GM21526 (cell line): ENCODE results near the gene LGI4.
"Not testable (repeated sequence)": the region's sequence is repeated elsewhere in the genome, so short reads cannot be mapped to it uniquely, and the experiment has no call there.

Experiments
- ATAC-seq: cut with Tn5 transposase; IDR thresholded peaks from one replicate; pipeline ENCODE4 v1.9.1; 2021; ENCODE audit warnings: moderate library complexity; ENCODE audit not compliant: unreplicated experiment, low FRiP score

LGI4 gene

GRCh38 chr19:35142606-35143230 is 7.9 kb upstream of the LGI4 start:
- no peak for ATAC-seq

DNA sequence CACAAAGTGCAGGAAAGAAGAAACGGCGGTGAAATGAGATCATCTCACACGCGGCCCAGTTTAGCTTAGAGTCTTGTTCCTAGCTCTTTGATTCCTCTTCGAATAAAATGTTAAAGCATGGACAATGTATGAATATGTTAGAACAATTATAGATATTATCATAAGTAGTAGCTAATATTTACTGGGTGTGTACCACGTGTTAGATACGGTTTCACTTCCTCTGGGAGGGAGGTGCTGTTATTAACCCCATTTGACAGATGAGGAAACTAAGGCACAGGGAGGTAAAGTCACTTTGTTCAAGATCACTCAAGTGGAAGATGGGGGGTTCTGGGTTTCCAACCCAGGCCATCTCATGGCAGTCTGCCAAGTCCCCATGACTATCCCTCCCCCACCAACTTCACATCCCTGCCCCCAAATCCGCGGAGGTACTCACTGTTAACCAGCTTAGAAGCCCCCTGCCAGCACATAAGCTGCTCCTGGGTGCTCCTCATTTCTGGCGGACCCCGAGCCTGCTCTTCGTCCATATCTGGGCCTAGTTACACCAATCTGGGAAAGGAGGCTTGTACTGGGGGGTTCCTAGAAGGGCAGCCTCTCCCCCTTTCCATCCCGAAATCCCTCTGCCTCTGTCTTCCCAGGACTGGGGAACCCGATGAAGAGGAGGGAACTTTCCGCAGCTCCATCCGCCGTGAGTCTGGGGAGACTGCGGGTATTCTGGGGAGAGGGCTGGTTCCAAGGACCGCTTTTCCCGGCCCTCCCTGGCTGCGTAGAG is 7.2 kb upstream of the LGI4 start:
- no peak for ATAC-seq

DNA sequence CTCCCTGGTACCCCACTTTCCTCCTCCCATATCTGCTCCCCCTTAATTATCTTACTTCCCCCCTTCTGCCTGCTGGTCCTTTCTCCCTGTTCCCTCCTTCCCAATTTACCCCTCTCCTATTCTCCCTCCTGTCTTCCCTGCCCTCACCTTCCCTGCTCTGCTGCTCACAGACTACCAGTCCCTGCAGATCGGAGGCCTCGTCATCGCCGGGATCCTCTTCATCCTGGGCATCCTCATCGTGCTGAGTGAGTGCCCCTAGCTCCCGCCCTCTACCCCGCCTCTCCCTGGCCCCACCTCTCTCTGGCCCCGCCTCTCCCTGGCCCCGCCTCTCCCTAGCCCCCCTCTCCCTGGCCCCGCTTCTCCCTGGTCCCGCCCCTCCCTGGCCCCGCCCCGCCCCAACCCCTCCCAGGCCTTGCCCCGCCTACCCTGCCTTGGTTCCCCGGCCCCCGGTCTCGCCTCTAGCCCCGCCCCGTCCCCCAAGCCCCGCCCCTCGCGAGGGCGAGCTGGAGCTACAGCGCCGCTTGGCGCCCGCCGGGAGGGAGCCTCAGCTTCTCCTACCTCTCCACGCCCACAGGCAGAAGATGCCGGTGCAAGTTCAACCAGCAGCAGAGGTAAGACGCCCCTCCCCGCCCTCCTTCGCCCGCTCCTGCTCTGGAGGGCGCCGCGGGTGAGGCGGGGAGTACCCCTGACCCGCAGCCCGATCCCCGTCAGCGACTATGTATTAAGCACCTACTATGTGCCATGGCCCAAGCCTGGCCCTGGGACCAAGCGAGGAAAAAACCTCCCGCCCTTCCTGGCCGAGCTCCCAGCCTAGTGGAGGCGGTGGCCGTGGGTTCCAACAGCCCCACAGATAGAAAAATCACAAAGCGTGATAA is 6.3 kb upstream of the LGI4 start:
- no peak for ATAC-seq

DNA sequence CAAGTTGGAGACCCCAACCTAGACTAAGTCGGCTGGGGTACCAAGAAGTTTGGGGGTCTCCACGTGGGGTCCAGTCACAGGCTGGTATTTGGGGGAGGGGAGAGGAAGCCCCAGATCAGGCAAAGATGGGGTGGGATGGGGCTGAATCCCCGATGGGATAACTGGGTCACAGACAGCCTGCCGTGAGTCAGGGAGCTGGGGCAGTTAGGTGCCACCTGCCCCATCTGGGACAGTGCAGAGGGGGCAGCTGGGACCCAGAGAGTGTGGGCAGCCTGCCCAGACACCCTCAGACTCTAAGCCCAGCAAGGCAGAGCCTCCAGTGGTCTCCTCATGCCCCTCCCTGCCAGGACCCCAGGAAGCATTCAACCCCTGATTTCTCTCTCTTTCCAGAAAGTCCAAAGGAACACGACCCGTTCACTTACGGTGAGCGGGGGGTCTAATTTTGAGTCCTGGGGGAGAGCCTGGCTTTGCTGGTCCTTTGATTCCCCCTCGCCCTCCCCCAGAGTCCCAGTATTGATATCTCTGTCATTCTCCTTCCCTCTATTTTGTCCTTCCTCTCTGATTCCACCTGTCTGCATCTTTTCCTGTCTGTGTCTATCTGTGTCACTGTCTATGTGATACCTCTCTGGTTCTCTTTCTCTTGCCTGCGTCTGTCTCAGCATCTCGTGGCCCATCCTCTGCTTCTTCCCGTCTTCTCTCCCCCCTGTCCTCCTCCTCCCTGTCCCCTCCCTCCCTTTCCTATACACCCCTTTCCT is 5.5 kb upstream of the LGI4 start:
- no peak for ATAC-seq

DNA sequence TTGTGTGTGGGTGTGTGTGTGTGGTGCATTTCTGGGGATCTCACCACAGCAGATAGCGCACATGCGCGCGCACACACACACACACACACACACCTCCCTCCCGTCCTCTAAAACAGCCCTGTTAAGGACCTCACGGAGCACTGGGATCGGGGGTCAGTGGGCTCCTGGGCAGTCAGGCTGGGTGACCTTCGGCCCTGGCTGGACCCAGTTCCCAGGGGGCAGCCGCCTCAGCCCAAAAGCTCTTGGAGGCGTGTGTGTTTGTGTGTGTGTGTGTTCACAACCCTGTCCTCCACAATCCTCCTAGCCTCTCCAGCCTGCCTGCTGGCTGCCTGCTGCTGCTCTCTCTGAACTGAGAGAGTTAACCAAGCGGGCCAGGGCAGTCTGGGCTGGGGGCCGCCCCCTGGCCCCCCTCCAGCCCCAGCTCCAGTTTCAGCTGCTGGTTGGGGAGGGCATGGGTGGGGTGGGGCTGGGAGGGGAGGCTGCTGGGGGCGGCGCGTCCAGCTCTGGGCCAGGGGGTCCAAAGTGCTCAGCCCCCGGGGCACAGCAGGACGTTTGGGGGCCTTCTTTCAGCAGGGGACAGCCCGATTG is 3.5 kb upstream of the LGI4 start, which contains the start of gene FXYD1:
Gene FXYD1, plus strand, starts transcription at position 520 of the 588 bp plus-strand sequence. CDS start 1,256 bp downstream, outside the sequence.
- ATAC-seq, result no peak

DNA sequence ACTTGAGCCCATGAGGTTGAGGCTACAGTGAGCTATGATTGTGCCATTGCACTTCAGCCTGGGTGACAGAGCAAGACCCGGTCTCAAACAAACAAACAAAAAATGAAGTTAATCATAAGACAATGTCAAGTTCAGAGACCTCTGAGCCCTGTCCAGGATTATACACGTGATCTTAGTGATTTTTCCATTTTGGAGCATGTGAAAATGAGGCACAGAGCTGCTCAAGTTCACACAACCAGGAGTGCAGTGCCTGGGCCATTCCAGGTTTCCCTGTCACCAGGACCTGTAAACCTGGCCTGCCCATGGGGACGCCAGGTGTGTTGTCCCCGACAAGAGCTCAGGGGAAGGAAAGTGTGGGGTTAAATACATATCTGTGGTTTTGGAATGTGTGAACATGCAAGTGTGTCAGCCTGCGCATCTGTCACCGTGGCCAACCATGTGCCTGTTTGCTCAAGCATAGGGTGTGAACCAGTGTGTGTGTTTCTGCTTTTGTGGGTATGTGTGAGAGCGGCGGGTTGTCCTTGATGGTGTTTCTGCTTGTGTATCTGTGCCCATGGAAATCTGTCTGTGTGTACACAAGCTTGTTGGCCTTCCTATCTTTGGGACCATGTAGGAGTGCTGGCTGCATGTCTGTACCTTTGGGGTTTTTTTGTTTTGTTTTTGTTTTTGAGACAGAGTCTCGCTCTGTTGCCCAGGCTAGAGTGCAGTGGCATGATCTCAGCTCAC is 2.3 kb upstream of the LGI4 start:
- no peak for ATAC-seq

DNA sequence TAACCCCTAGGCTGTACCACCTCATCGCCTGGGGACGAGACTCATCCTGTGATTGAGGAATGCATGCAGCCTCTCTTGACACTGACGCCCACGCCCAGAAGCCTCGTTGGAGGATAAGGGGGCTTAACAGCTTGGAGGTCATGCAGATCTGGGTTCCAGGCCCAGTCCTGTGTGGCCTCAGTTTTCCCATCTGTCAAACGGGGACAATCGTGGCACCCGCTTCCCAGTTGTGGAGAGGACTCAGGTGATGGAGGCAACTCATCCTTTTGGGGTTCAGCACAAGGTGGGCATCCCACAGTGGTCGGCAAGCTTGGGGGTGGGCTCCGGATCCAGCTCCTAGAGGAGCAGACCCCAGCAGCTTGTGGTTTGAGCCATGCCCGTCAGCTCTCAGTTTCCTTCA is 1.4 kb upstream of the LGI4 start:
- ATAC-seq, result no peak

DNA sequence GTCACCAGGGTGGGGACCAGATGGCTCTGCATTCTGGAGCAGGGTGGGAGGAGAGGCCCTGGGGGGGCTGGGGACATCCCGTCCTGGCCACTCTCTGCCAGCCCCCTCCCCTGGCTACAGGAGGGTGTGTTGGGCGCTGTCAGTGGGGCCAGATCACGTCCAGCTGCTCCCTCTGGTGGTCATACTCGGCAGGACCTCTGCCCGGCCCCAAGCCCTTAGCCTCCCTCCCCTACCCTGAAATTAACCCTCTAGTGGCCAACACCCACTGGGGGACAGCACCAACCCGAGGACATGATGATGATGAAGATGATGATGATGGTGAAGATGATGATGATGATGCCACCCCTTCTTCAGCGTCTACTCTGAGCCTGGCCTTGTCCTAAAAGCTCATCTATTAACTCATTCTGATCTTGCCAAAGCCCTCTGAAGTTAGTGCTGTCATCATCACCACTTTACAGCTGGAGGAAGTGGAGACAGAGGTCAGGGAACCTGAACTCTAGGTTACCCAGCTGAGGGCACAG is 590 bp upstream of the LGI4 start:
- ATAC-seq, result no peak

GRCh38 chr19:35133826-35134225 is 1.0 kb downstream of the LGI4 start:
- ATAC-seq, result no peak

- no peak for ATAC-seq
Observed at GRCh38 chr19:35132254-35132653, 2.6 kb downstream of the LGI4 start.

DNA sequence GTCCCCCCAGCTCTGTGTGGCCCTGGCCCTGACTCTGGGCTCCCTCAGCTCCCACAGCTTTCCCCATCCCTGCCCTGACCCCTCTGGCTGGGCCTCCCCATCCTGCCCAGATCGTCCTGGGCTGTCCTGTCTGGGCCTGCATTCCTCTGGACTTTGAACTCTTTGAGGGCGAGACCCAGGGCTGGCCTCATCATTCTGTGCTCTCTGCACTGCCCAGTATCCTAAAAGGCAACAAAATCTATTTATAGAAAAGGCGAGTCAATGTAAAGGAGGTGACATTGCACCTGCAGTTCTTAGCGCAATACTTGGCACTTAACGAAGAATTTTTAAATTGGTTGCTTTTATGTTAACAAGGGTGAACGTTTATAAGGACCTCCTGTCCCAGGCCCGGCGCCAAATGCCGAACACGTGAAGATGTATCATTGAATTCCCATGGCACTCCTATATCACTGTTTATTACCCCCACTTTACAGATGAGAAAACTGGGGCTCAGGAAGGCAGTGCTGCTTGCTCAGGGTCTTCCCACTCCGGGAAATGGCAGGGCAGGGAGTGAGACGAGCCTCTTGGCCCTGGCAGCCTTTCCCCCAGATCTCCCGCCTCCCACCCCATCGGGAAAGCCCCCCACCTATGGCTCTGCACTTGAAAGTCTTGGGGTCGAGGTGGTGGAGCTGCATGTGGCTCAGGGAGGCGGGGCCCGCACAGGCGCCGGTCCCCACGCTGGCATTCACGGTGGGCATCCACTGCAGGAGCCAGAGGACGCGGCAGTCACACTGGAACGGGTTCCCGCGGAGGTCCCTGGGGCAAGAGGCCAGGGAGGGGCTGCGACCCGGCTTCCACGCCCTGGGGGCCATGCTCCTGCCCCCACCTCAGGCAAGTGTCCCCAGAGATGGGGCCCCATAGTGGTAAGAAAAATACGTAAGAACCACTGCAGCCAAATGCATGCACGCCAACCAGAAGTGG is 3.8 kb downstream of the LGI4 start:
- no peak for ATAC-seq

- ATAC-seq, result not testable (repeated sequence)
Observed at GRCh38 chr19:35129724-35130274, 5.1 kb downstream of the LGI4 start.

GRCh38 chr19:35128398-35129057 is 6.3 kb downstream of the LGI4 start:
- no peak for ATAC-seq

GRCh38 chr19:35127871-35128270 is 7.0 kb downstream of the LGI4 start:
- no peak for ATAC-seq

DNA sequence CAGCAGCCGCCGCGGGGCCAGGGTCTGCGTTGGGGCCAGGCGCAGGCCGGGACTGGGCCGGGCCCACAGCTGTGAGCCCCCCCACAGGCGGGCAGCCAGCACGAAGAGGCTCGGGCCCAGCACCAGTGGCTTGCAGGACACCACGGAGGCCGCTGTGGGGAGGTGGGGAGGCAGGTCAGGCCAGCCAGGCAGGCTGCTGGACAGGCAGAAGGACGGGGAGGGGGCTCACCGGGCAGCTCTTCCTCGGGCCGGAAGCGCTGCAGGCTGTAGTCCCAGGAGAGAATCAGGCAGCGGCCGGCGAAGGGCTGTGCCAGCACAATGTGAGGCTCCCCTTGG is 8.3 kb downstream of the LGI4 start:
- ATAC-seq, result no peak

DNA sequence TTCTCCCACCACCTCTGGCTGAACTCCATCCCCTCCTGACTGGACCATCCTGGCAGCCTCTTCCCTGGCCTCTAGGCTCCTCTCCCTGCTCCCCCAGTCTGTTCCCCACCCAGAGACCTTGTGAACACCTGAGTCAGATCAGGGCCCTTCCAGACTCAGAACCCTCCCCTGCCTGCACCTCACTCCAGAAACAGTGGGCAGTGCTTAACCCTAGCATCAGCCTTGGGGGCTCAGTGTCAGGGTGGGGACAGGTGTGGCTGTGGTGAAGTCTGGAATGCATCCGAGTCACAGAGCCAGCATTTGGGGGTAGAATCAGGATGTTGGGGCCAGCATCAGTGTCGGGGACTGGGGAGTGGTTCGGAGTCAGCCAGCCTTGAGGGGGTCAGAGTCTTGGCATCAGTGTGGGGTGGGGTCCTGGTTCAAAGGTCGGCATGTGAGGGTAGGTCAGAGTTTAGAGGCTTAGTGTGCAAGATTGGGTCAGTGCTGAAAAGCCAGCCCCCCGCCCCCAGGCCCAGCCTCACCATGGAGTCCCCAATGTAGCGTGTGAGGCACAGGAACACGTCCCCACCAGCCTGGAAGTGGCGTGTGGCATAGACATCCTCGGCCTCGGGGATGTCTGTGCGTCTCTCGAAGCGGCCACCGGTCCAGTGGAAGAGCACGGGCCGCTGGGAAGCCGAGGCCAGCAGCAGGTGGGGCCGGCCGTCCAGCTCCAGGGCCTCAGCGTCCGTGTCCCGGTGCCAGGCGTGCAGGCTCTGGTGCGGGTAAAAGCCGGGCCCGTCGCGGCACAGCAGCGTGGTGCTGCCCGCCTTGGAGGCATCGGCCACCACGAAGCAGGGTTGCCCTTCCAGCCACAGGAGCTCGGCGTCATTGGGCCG is 8.9 kb downstream of the LGI4 start:
- no peak for ATAC-seq
